Lower lobe of right lung (tissue), 2 donors: Measurements from ENCODE around the gene TTLL7. TPM values are rescaled to one million over a fixed set of nuclear protein-coding genes. Genes with fewer than 3 reads are reported as not detected.
"Not testable (repeated sequence)": the region's sequence is repeated elsewhere in the genome, so short reads cannot be mapped to it uniquely, and the experiment has no call there.

Source experiments
- ATAC-seq, 2 donors: fragments of 200-7000 bp; cut with Tn5 transposase; one replicate each; pipeline ENCODE4 v1.9.1; 2020 to 2022; ENCODE audit warnings: mild to moderate bottlenecking in 2 of 2, moderate library complexity in 2 of 2
- DNase-seq: peaks from one replicate; pipeline ENCODE4 v3.0.0-alpha.2; 2020
- H3K27ac ChIP-seq: fragments of 200-600 bp; one replicate; pipeline ENCODE4 v1.8.0; 2022
- H3K27me3 ChIP-seq: fragments of 200-600 bp; one replicate; pipeline ENCODE4 v1.8.0; 2022; ENCODE audit warnings: low read depth
- H3K36me3 ChIP-seq: fragments of 200-600 bp; one replicate; pipeline ENCODE4 v1.8.0; 2022; ENCODE audit warnings: mild to moderate bottlenecking
- H3K4me1 ChIP-seq: fragments of 200-600 bp; one replicate; pipeline ENCODE4 v1.8.0; 2022
- H3K4me3 ChIP-seq: fragments of 200-600 bp; one replicate; pipeline ENCODE4 v1.8.0; 2022; ENCODE audit warnings: mild to moderate bottlenecking
- H3K9me3 ChIP-seq: fragments of 200-600 bp; one replicate; pipeline ENCODE4 v1.8.0; 2022
- intact Hi-C: fragments of 100-400 bp; cut with DNase I; formaldehyde crosslinking; loops from one replicate; pipeline ENCODE4 v1.11.0; 2022
- total RNA-seq: library from RNA; stranded (reverse); fragmentation: NEBNext Ultra II Directional; extraction: Animal tissue kit (Norgen Biotek cat#: 25700); gene quantifications from one replicate; pipeline ENCODE4 v1.2.1, GENCODE V29; 2021
- TF ChIP-seq, protein P1 (sequence below): fragments of 200-600 bp; IDR thresholded peaks from one replicate; pipeline ENCODE4 v1.8.0; 2022; ENCODE audit warnings: antibody characterized with exemption, mild to moderate bottlenecking
- donor health status: DM: no; HTN: yes; CAD: no; lungs with severe emphysema.

Gene TTLL7
- total RNA-seq, 1 donor from 2014 or later, result 20.3 TPM

DNA sequence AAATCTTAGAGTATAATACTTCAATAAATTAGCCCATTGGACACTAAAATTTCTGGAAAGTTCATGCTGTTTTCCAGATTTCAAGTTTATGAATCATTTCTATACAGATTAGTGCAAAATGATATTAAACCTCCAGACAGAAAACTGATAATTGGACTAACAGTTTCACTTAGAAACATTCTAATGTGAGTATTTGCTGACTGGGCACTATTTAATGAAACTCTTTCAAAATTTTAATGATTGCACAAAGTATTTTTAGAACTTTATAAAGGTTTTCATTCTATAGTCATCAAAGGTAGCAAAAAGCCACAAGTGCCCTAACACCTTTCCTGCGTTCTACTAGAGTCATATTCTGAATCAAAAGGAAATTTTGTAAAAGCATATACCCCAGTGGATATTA is 81.0 kb downstream of the TTLL7 start:
- no peak overlapping the region for H3K4me3 ChIP-seq
- intact Hi-C loops, result no loop called here
- ATAC-seq (no peak), DNase-seq (no peak)
- no peaks in the 10 kb centered on the region for H3K9me3 ChIP-seq
- H3K27ac ChIP-seq, result no peak overlapping the region
- H3K27me3 ChIP-seq, result no peaks in the 10 kb centered on the region
- TF ChIP-seq, protein P1, sequence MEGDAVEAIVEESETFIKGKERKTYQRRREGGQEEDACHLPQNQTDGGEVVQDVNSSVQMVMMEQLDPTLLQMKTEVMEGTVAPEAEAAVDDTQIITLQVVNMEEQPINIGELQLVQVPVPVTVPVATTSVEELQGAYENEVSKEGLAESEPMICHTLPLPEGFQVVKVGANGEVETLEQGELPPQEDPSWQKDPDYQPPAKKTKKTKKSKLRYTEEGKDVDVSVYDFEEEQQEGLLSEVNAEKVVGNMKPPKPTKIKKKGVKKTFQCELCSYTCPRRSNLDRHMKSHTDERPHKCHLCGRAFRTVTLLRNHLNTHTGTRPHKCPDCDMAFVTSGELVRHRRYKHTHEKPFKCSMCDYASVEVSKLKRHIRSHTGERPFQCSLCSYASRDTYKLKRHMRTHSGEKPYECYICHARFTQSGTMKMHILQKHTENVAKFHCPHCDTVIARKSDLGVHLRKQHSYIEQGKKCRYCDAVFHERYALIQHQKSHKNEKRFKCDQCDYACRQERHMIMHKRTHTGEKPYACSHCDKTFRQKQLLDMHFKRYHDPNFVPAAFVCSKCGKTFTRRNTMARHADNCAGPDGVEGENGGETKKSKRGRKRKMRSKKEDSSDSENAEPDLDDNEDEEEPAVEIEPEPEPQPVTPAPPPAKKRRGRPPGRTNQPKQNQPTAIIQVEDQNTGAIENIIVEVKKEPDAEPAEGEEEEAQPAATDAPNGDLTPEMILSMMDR, result no peak
- H3K4me1 ChIP-seq, result no peaks in the 10 kb centered on the region
- H3K36me3 ChIP-seq, result no peaks in the 10 kb centered on the region

DNA sequence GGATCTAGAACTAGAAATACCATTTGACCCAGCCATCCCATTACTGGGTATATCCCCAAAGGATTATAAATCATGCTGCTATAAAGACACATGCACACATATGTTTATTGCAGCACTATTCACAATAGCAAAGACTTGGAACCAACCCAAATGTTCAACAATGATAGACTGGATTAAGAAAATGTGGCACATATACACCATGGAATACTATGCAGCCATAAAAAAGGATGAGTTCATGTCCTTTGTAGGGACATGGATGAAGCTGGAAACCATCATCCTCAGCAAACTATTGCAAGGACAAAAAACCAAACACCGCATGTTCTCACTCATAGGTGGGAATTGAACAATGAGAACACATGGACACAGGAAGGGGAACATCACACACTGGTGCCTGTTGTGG is 82.8 kb downstream of the TTLL7 start:
- H3K36me3 ChIP-seq, ATAC-seq: not testable (repeated sequence)

GRCh38 chr1:83912876-83913275 is 86.1 kb downstream of the TTLL7 start:
- H3K4me1 ChIP-seq, result no peaks in the 10 kb centered on the region
- H3K27me3 ChIP-seq, result no peaks in the 10 kb centered on the region
- no peaks in the 10 kb centered on the region for H3K36me3 ChIP-seq
- TF ChIP-seq, protein P1, result no peak
- H3K27ac ChIP-seq, result no peak overlapping the region
- no peak for ATAC-seq
- intact Hi-C loops, result no loop called here
- no peak for DNase-seq
- H3K9me3 ChIP-seq, result no peaks in the 10 kb centered on the region
- H3K4me3 ChIP-seq, result no peak overlapping the region

More for the DNA sequence above, 82.8 kb downstream of the TTLL7 start:
- H3K27ac ChIP-seq, H3K4me3 ChIP-seq, H3K9me3 ChIP-seq, DNase-seq, H3K27me3 ChIP-seq, H3K4me1 ChIP-seq, intact Hi-C loops: not testable (repeated sequence)

GRCh38 chr1:83910461-83910860 is 88.5 kb downstream of the TTLL7 start:
- Histone ChIP-seq H3K9me3 (no peaks in the 10 kb centered on the region), H3K4me1 (no peaks in the 10 kb centered on the region), H3K4me3 (no peak overlapping the region), H3K36me3 (no peaks in the 10 kb centered on the region), H3K27me3 (no peaks in the 10 kb centered on the region), H3K27ac (no peak overlapping the region)
- intact Hi-C loops, result no loop called here
- TF ChIP-seq, protein P1, result no peak
- no peak for DNase-seq
- no peak for ATAC-seq

DNA sequence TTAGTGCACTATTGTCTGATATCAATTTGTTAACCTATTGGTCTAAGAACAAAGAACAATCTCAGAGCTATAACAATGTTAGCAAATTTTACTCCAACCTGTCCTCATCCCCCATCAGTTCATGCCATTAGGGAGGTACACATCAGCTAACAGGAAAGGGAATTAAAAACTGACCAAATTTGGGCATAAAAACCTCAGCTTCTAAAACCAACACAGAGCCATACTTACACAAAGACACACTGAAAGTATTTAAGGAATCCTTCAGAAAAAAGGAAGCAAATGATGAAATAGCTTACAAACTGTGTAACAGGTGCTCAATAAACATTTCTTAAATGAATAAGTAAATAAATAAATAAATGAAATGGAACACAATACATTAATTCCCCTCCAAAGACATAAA is 89.2 kb downstream of the TTLL7 start:
- TF ChIP-seq, protein P1, result no peak
- no peaks in the 10 kb centered on the region for H3K9me3 ChIP-seq
- intact Hi-C loops, result no loop called here
- DNase-seq, result no peak
- H3K4me3 ChIP-seq, result no peak overlapping the region
- no peaks in the 10 kb centered on the region for H3K4me1 ChIP-seq
- H3K36me3 ChIP-seq, result no peaks in the 10 kb centered on the region
- H3K27me3 ChIP-seq, result no peaks in the 10 kb centered on the region
- ATAC-seq, result no peak
- no peak overlapping the region for H3K27ac ChIP-seq

DNA sequence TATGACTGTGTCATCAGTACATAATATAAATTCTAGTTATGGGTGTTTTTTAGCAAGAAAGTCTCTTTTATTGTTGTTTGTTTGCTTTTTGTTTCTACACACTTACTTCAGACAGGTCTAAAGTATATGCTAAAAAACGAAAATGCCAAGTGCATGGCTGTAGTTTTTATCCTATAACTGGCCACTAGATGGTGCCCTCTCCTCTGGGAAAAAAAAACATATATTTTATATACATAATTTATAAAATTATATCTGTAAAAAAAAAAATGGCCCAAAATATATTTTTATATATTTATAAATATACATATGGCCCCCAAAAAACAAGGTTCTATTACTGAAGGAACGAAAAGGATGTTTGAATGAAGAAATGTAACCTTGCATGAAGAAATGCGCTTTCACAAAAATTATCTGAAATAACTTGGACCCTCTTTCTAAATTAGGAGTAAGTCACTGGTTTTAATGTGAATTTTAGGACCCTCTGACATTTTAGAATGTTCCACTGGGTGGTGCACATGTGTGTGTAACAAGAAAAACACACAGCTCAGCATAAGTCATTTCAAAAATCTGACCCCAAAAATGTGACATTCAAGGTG is 93.5 kb downstream of the TTLL7 start:
- no peak for DNase-seq
- TF ChIP-seq, protein P1, result peak; percentile 69
- no peaks in the 10 kb centered on the region for H3K27me3 ChIP-seq
- intact Hi-C loops, result no loop called here
- H3K27ac ChIP-seq, result no peak overlapping the region
- no peak overlapping the region for H3K4me3 ChIP-seq
- no peaks in the 10 kb centered on the region for H3K4me1 ChIP-seq
- no peak for ATAC-seq
- H3K9me3 ChIP-seq, result no peaks in the 10 kb centered on the region
- H3K36me3 ChIP-seq, result no peaks in the 10 kb centered on the region
